Astrocyte (in vitro differentiated cells and primary cell): ENCODE data around the gene DHPS.

Experiments used
- EZH2 ChIP-seq: IDR thresholded peaks from 2 replicates; pipeline ENCODE4 v1.6.1; 2012; ENCODE audit warnings: mild to moderate bottlenecking, low read length, inconsistent platforms; ENCODE audit not compliant: insufficient read depth
- TF ChIP-seq, protein P1 (sequence below): IDR thresholded peaks from 2 replicates; pipeline ENCODE4 v1.5.1; 2011; ENCODE audit warnings: low read depth, mild to moderate bottlenecking, inconsistent platforms, low read length, moderate library complexity; ENCODE audit not compliant: insufficient read depth

- TF ChIP-seq EZH2 = no peak
- TF ChIP-seq, protein P1, sequence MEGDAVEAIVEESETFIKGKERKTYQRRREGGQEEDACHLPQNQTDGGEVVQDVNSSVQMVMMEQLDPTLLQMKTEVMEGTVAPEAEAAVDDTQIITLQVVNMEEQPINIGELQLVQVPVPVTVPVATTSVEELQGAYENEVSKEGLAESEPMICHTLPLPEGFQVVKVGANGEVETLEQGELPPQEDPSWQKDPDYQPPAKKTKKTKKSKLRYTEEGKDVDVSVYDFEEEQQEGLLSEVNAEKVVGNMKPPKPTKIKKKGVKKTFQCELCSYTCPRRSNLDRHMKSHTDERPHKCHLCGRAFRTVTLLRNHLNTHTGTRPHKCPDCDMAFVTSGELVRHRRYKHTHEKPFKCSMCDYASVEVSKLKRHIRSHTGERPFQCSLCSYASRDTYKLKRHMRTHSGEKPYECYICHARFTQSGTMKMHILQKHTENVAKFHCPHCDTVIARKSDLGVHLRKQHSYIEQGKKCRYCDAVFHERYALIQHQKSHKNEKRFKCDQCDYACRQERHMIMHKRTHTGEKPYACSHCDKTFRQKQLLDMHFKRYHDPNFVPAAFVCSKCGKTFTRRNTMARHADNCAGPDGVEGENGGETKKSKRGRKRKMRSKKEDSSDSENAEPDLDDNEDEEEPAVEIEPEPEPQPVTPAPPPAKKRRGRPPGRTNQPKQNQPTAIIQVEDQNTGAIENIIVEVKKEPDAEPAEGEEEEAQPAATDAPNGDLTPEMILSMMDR = no peak
Measured at GRCh38 chr19:12669270-12670158, 12.2 kb downstream of the DHPS start.
